ENCODE results near the gene CA5A. TPM values are rescaled to one million over a fixed set of nuclear protein-coding genes. Genes with fewer than 3 reads are reported as not detected.

The CA5A gene
- total RNA-seq, 1 donor from 2014 or later = not detected

DNA sequence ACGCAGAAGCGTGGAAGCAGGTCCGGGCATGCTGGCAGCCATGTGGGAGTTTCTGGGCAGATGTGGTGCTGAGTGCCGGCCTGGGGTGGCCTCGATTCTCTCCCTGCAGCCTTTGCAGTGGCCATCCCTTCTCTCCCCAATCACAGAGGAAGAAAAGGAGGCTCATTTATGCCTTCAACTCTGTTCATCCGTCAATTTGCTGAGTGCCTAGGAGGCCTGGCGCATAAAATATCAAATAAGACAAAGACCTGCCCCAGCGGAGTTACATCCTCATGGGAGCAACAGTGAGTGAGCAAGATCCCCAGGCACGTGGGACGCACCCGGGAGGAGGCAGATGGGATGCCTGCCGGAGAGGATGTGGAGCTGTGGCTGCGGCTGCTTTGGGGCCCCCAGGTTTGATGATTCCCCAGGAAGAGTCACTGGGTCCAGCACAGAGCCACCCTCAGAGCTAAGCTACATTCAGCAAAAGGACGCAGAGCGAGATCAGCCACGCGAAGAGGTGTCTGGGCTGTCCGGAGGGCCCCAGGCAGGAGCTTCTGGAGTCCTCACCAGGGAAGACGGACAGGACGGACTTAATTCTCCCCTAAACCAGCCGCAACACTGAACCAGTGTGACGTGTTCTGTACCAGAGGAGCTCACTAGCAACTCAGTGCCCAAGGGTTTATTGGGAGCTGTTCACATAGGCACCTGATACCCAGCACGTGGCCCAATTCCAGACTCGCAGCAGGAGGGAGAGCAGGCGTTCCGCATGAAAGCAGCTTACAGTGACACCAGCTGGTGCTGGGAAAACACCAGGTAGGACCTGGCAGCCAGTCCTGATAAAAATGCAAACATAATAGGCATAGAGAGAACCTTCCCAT, 11.3 kb downstream of the CA5A start:
- no peak overlapping the region for H3K4me3 Mint-ChIP-seq (ENCODE audit: unreplicated experiment)
- H3K27me3 Mint-ChIP-seq (ENCODE audit: low read depth, unreplicated experiment) = peaks cover 21% of the 10 kb centered on the region

DNA sequence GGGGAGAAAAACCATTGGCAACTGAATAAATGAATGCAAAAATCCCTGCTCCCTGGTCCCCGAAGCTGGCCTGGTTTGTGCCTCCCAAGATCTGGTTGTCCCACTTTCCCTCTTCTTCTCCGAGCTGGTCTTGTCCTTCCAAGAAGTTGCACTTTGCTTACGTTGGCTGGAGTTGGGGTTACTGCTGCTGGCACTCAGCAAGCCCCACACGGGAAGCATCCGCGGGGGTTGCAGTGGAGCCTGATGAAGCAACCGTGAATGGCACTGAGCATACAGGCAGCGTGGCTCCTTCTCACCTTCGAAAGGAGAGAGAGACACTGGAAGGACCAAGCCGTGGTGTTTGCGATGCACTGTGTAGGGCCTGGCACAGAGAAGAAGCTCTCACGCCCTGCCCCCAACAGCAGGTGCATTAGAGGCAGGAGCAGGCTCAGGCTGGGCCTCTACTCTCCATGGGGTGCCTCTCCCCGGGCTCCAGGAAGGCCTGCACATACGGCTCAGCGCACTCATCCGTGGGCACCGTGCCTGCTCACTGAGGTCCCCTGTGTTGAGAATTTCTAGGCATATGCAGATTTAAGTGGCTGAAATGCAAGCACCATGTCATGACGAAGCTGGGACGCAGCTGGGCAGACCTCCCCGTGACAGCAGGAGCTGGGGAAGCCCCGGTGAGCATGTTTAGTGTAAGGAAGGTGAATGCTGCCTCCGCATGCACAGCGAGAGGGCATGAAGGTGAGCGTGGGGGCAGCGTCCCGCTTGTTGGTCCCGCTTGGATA, 12.1 kb downstream of the CA5A start:
- H4K20me1 ChIP-seq (ENCODE audit: insufficient read depth, low read length) = no peaks in the 10 kb centered on the region
- H3K4me1 ChIP-seq (ENCODE audit: insufficient read depth, low read length) = no peaks in the 10 kb centered on the region
- Mint-ChIP-seq H3K27ac (ENCODE audit: unreplicated experiment) (no peak overlapping the region), H3K4me3 (ENCODE audit: unreplicated experiment) (no peak overlapping the region), H3K4me1 (ENCODE audit: low read depth, unreplicated experiment) (no peaks in the 10 kb centered on the region), H3K27me3 (ENCODE audit: low read depth, unreplicated experiment) (peaks cover 21% of the 10 kb centered on the region), H3K36me3 (ENCODE audit: low read depth, unreplicated experiment) (no peaks in the 10 kb centered on the region), H3K9me3 (ENCODE audit: unreplicated experiment) (no peaks in the 10 kb centered on the region)
- H3K79me2 ChIP-seq (ENCODE audit: insufficient read depth, low read length) = no peaks in the 10 kb centered on the region
- TF ChIP-seq, protein P1, sequence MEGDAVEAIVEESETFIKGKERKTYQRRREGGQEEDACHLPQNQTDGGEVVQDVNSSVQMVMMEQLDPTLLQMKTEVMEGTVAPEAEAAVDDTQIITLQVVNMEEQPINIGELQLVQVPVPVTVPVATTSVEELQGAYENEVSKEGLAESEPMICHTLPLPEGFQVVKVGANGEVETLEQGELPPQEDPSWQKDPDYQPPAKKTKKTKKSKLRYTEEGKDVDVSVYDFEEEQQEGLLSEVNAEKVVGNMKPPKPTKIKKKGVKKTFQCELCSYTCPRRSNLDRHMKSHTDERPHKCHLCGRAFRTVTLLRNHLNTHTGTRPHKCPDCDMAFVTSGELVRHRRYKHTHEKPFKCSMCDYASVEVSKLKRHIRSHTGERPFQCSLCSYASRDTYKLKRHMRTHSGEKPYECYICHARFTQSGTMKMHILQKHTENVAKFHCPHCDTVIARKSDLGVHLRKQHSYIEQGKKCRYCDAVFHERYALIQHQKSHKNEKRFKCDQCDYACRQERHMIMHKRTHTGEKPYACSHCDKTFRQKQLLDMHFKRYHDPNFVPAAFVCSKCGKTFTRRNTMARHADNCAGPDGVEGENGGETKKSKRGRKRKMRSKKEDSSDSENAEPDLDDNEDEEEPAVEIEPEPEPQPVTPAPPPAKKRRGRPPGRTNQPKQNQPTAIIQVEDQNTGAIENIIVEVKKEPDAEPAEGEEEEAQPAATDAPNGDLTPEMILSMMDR (IDR thresholded peaks at IDR 0.05; ENCODE audit: insufficient read depth, low read depth, low read length) = no peak
- no peak for TF ChIP-seq EZH2 (IDR thresholded peaks at IDR 0.05; ENCODE audit: insufficient read depth, low read length)
- H3K27ac ChIP-seq (ENCODE audit: low read depth, low read length) = no peak overlapping the region
- no peaks in the 10 kb centered on the region for H3K9me3 ChIP-seq (ENCODE audit: insufficient read depth, low read depth, low read length)
- no peak overlapping the region for H3K4me3 ChIP-seq (ENCODE audit: insufficient read depth, low read depth, low read length)
- no peak overlapping the region for H3K4me2 ChIP-seq (ENCODE audit: low read length)
- no peak overlapping the region for H2AFZ ChIP-seq (ENCODE audit: low read depth, low read length)
- FAIRE-seq (no peak), DNase-seq (ENCODE audit: low read depth) (no peak)
- H3K36me3 ChIP-seq (ENCODE audit: insufficient read depth, low read length) = no peaks in the 10 kb centered on the region
- peaks cover 9% of the 10 kb centered on the region for H3K27me3 ChIP-seq (ENCODE audit: insufficient read depth, low read length)
- H3K9ac ChIP-seq (ENCODE audit: low read length) = no peak overlapping the region

More for the DNA sequence above, 11.3 kb downstream of the CA5A start:
- DNase-seq (ENCODE audit: low read depth) (no peak), FAIRE-seq (no peak)
- no peak overlapping the region for H3K4me2 ChIP-seq (ENCODE audit: low read length)
- no peaks in the 10 kb centered on the region for H3K79me2 ChIP-seq (ENCODE audit: insufficient read depth, low read length)
- no peak overlapping the region for H2AFZ ChIP-seq (ENCODE audit: low read depth, low read length)
- Mint-ChIP-seq H3K27ac (ENCODE audit: unreplicated experiment) (no peak overlapping the region), H3K9me3 (ENCODE audit: unreplicated experiment) (no peaks in the 10 kb centered on the region), H3K36me3 (ENCODE audit: low read depth, unreplicated experiment) (no peaks in the 10 kb centered on the region), H3K4me1 (ENCODE audit: low read depth, unreplicated experiment) (peaks cover 2% of the 10 kb centered on the region)
- H3K36me3 ChIP-seq (ENCODE audit: insufficient read depth, low read length) = no peaks in the 10 kb centered on the region
- H4K20me1 ChIP-seq (ENCODE audit: insufficient read depth, low read length) = no peaks in the 10 kb centered on the region
- TF ChIP-seq, protein P1 (IDR thresholded peaks at IDR 0.05; ENCODE audit: insufficient read depth, low read depth, low read length) = no peak
- no peak for TF ChIP-seq EZH2 (IDR thresholded peaks at IDR 0.05; ENCODE audit: insufficient read depth, low read length)
- H3K4me3 ChIP-seq (ENCODE audit: insufficient read depth, low read depth, low read length) = no peak overlapping the region
- H3K4me1 ChIP-seq (ENCODE audit: insufficient read depth, low read length) = no peaks in the 10 kb centered on the region
- H3K9me3 ChIP-seq (ENCODE audit: insufficient read depth, low read depth, low read length) = no peaks in the 10 kb centered on the region
- no peak overlapping the region for H3K27ac ChIP-seq (ENCODE audit: low read depth, low read length)
- H3K9ac ChIP-seq (ENCODE audit: low read length) = no peak overlapping the region
- H3K27me3 ChIP-seq (ENCODE audit: insufficient read depth, low read length) = peaks cover 9% of the 10 kb centered on the region
